Brain microvascular endothelial cell (primary cell): ENCODE measurements around the gene G6PC3.
A peak's percentile ranks its signal among the peaks of the same experiment; 100 is the strongest.

Experiments used
- DNase-seq: peaks from one replicate; pipeline ENCODE4 v3.0.0-alpha.2; 2020
- H3K27ac ChIP-seq: fragments of 250-450 bp; sonication (Bioruptor Pico); 2 replicates; pipeline ENCODE4 v1.5.1; 2020; ENCODE audit warnings: mild to moderate bottlenecking, moderate library complexity
- H3K27me3 ChIP-seq: fragments of 250-450 bp; sonication (Bioruptor Pico); replicated peaks from 2 replicates; pipeline ENCODE4 v1.5.1; 2020; ENCODE audit warnings: mild to moderate bottlenecking
- H3K36me3 ChIP-seq: fragments of 250-450 bp; sonication (Bioruptor Pico); replicated peaks from 2 replicates; pipeline ENCODE4 v1.5.1; 2020; ENCODE audit warnings: mild to moderate bottlenecking
- H3K4me3 ChIP-seq: 2 replicates; pipeline ENCODE4 v1.5.1; 2011; ENCODE audit warnings: low read depth, mild to moderate bottlenecking, control low read depth, low read length, moderate library complexity
- in situ Hi-C: cut with HindIII; loops from 2 replicates; pipeline ENCODE4 v1.10.0; 2017; ENCODE audit warnings: low sequenced_read_pairs, low pct_ligation_motif_present
- TF ChIP-seq, protein P1 (sequence below): IDR thresholded peaks from 2 replicates; pipeline ENCODE4 v1.5.1; 2011; ENCODE audit warnings: low read depth, mild to moderate bottlenecking, moderate library complexity, low read length, control low read depth, inconsistent platforms; ENCODE audit errors: missing control alignments

Gene G6PC3

DNA sequence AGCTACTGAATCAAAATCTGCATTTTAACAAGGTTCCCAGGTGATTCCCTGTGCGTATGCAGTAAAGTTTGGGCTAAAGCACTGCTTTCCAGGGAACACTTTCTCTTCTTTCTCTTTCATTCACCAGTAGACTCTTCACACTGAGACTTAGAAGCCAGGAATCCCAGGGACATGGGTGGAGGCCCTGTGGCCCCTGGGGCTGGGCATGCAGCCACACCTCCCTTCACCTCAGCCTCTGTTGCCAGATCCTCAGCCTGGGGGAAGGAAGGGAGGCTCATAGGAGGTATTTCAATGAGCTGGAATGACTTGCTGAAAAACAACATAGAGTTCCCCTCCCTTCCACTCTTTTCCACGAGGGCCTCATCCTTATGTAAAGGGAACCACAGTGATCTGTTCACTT lies 1.2 kb downstream of the G6PC3 start:
- TF ChIP-seq, protein P1, sequence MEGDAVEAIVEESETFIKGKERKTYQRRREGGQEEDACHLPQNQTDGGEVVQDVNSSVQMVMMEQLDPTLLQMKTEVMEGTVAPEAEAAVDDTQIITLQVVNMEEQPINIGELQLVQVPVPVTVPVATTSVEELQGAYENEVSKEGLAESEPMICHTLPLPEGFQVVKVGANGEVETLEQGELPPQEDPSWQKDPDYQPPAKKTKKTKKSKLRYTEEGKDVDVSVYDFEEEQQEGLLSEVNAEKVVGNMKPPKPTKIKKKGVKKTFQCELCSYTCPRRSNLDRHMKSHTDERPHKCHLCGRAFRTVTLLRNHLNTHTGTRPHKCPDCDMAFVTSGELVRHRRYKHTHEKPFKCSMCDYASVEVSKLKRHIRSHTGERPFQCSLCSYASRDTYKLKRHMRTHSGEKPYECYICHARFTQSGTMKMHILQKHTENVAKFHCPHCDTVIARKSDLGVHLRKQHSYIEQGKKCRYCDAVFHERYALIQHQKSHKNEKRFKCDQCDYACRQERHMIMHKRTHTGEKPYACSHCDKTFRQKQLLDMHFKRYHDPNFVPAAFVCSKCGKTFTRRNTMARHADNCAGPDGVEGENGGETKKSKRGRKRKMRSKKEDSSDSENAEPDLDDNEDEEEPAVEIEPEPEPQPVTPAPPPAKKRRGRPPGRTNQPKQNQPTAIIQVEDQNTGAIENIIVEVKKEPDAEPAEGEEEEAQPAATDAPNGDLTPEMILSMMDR = no peak
- Histone ChIP-seq H3K27me3 (no peaks in the 10 kb centered on the region), H3K27ac (peak overlapping the region; percentile 92), H3K36me3 (peaks cover 18% of the 10 kb centered on the region), H3K4me3 (peak overlapping the region; percentile 79)
- in situ Hi-C loops = no loop called here
- DNase-seq = no peak

DNA sequence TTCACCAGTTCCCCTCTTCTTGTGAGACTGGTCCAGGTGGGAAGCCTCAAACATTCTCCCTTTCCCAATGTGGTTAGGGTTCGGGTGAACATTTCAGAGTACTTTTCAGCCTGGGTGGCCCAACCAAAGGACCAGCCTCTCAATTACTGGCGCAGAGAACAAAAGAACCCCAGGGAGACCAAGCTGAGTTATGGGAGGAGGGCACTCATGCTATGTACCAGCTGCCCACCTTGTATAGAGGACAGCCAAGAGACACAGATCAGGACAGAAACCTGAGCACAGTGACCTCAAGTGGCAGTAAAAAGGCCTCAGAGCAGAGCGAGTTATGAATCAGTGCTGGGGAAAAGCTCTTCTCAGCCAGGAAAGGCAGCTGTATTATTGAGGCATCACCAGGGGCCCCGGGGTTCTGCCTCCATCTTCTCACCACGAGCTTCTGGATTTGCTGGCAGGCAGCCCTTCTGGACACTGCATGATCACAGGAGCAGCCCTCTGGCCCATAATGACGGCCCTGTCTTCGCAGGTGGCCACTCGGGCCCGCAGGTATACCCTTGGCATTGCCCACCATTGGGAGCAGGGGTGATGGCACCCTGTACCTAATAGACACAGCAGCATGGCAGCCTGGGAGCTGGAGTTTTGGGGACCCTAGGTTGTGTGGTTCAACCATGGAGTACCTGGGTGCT lies 3.8 kb downstream of the G6PC3 start:
- in situ Hi-C loops = no loop called here
- Histone ChIP-seq H3K4me3 (no peak overlapping the region), H3K27ac (no peak overlapping the region), H3K27me3 (no peaks in the 10 kb centered on the region), H3K36me3 (peaks cover 19% of the 10 kb centered on the region)
- TF ChIP-seq, protein P1 = no peak
- DNase-seq = no peak

- Histone ChIP-seq H3K27me3 (no peaks in the 10 kb centered on the region), H3K36me3 (peaks cover 19% of the 10 kb centered on the region), H3K4me3 (no peak overlapping the region), H3K27ac (no peak overlapping the region)
- DNase-seq = no peak
- in situ Hi-C loops = no loop called here
- TF ChIP-seq, protein P1 = no peak
These were observed 4.4 kb downstream of the G6PC3 start for GRCh38 chr17:44074911-44075285.

DNA sequence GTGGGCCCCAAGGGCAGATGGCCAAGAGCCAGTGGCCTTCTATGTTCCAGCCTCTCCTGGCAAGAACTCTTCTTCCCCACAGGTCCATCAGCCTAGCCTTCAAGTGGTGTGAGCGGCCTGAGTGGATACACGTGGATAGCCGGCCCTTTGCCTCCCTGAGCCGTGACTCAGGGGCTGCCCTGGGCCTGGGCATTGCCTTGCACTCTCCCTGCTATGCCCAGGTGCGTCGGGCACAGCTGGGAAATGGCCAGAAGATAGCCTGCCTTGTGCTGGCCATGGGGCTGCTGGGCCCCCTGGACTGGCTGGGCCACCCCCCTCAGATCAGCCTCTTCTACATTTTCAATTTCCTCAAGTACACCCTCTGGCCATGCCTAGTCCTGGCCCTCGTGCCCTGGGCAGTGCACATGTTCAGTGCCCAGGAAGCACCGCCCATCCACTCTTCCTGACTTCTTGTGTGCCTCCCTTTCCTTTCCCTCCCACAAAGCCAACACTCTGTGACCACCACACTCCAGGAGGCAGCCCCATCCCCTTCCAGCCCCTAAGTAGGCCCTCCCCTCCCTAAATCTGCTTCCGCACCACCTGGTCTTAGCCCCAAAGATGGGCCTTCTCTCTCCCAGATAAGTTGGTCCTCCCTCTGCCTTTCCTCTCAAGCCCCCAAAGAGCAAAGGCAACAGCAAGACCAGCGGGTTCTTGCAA lies 5.2 kb downstream of the G6PC3 start:
- in situ Hi-C loops = no loop called here
- no peak overlapping the region for H3K4me3 ChIP-seq
- no peaks in the 10 kb centered on the region for H3K27me3 ChIP-seq
- DNase-seq = no peak
- no peak overlapping the region for H3K27ac ChIP-seq
- TF ChIP-seq, protein P1 = no peak
- peaks cover 19% of the 10 kb centered on the region for H3K36me3 ChIP-seq

DNA sequence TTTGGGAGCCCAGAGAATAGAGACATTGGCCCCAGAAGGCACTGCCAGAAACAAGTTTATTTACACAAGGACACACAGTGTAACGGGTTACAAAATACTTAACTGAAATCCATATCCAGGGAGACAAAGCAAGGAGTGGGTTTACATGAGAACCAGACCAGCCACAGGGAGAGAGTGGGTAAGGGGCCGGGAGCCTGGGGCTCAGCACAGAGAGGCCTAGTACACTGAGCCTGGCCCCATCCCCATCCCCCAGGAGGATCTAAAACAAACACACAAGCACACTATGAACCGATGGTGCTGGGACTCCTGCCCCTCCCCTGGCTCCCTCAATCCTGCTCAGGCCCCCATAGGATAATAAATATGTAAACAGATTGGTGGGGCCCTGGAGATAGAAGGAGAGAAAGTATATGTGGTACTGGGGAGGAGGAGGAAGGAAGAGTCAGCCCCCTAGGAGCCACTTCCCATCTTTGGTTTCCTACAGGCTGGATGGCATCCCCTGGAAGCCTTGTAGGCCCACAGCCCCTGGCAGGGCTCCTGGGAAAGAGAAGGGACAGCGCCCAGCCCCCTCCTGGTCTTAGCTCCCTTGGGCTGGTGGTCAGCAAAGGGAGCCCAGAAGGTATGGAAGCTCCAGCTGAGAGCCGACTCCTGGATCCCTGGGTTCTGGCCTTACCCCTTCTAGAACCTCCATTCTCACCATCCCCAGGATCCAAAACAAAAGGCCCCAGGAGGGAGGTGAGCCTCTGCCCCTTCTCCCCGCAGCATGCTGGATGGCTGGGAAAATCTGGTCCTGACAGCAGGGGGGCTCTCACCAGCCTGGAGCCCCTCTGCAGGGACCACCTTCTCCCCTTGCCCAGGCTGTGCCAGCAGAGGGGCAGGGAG lies 6.4 kb downstream of the G6PC3 start:
- Histone ChIP-seq H3K27me3 (no peaks in the 10 kb centered on the region), H3K36me3 (peaks cover 19% of the 10 kb centered on the region), H3K4me3 (no peak overlapping the region), H3K27ac (no peak overlapping the region)
- DNase-seq = no peak
- in situ Hi-C loops = no loop called here
- TF ChIP-seq, protein P1 = no peak
